ENCODE data around the gene FTHL17.
A peak's percentile ranks its signal among the peaks of the same experiment; 100 is the strongest.

Gene FTHL17

GRCh38 chrX:31071725-31072124 is at the start of gene FTHL17:
TSS of gene FTHL17 (minus strand) at chrX:31072041. CDS start at chrX:31071953, 88 bp downstream.
- DNase-seq: no peak

- DNase-seq: no peak
Measured at GRCh38 chrX:31117266-31117665, 45.4 kb upstream of the FTHL17 start.

- DNase-seq: no peak
Measured at GRCh38 chrX:31115398-31115797, 43.6 kb upstream of the FTHL17 start.

GRCh38 chrX:31114858-31115257 is 43.0 kb upstream of the FTHL17 start:
- DNase-seq: no peak

- no peak for DNase-seq
Measured at GRCh38 chrX:31112226-31112999, 40.6 kb upstream of the FTHL17 start.

- DNase-seq: no peak
Measured at GRCh38 chrX:31110657-31111056, 38.8 kb upstream of the FTHL17 start.

GRCh38 chrX:31099536-31100090 is 27.8 kb upstream of the FTHL17 start:
- peak; percentile 22 for DNase-seq

GRCh38 chrX:31098079-31098478 is 26.2 kb upstream of the FTHL17 start:
- DNase-seq: no peak

- DNase-seq: no peak
Measured at GRCh38 chrX:31093639-31093975, 21.8 kb upstream of the FTHL17 start.

- DNase-seq: no peak
Measured at GRCh38 chrX:31092970-31093638, 21.3 kb upstream of the FTHL17 start.

- DNase-seq: no peak
Measured at GRCh38 chrX:31092476-31092875, 20.6 kb upstream of the FTHL17 start.

GRCh38 chrX:31091819-31092218 is 20.0 kb upstream of the FTHL17 start:
- no peak for DNase-seq

GRCh38 chrX:31074522-31074921 is 2.7 kb upstream of the FTHL17 start:
- DNase-seq: no peak

GRCh38 chrX:31071262-31071661 is 579 bp downstream of the FTHL17 start:
- no peak for DNase-seq

- no peak for DNase-seq
Measured at GRCh38 chrX:31070057-31070468, 1.8 kb downstream of the FTHL17 start.

GRCh38 chrX:31063114-31063513 is 8.7 kb downstream of the FTHL17 start:
- DNase-seq: no peak

- no peak for DNase-seq
Measured at GRCh38 chrX:31061091-31061490, 10.8 kb downstream of the FTHL17 start.

GRCh38 chrX:31060016-31060415 is 11.8 kb downstream of the FTHL17 start:
- DNase-seq: no peak

GRCh38 chrX:31058284-31058683 is 13.6 kb downstream of the FTHL17 start:
- no peak for DNase-seq

- DNase-seq: peak; percentile 48
Measured at GRCh38 chrX:31057691-31058090, 14.2 kb downstream of the FTHL17 start.

GRCh38 chrX:31057291-31057690 is 14.6 kb downstream of the FTHL17 start:
- no peak for DNase-seq

- no peak for DNase-seq
Measured at GRCh38 chrX:31053621-31054020, 18.2 kb downstream of the FTHL17 start.

- DNase-seq: no peak
Measured at GRCh38 chrX:31039327-31039711, 32.5 kb downstream of the FTHL17 start.

GRCh38 chrX:31038575-31039326 is 33.1 kb downstream of the FTHL17 start:
- peak; percentile 27 for DNase-seq

Measured in MV-4-11 (cell line).